ENCODE data around the gene SFSWAP. TPM values are rescaled to one million over a fixed set of nuclear protein-coding genes. Genes with fewer than 3 reads are reported as not detected.

Gene SFSWAP
- total RNA-seq, 1 experiment from 2014 or later = 48.1 TPM

- no peak overlapping the region for H3K23ac ChIP-seq (ENCODE audit: insufficient read length, low read depth, low read length)
- H4K91ac ChIP-seq (ENCODE audit: insufficient read length, low read depth, low read length) = no peak overlapping the region
- no peaks in the 10 kb centered on the region for H3K9me3 Mint-ChIP-seq
Measured at GRCh38 chr12:131764738-131765137, 53.8 kb downstream of the SFSWAP start.

More at GRCh38 chr12:131764738-131765137, 53.8 kb downstream of the SFSWAP start:
- H3K9ac ChIP-seq (ENCODE audit: extremely low read depth, insufficient read length, low read length) = no peak overlapping the region
- H2BK5ac ChIP-seq (ENCODE audit: insufficient read length, low read length) = no peak overlapping the region
- no peak overlapping the region for H4K8ac ChIP-seq (replicated peaks; ENCODE audit: insufficient read length, low read depth, low read length)
- H3K27me3 ChIP-seq (ENCODE audit: insufficient read depth, low read length) = no peaks in the 10 kb centered on the region
- H3K9me3 ChIP-seq (ENCODE audit: control insufficient read depth, low read depth, low read length) = no peaks in the 10 kb centered on the region
- H4K20me1 ChIP-seq (ENCODE audit: control insufficient read depth, insufficient read depth, insufficient read length) = no peaks in the 10 kb centered on the region
- no peaks in the 10 kb centered on the region for H3K79me1 ChIP-seq (ENCODE audit: insufficient read depth, low read depth, low read length, poor library complexity, severe bottlenecking)
- no peak overlapping the region for H3K18ac ChIP-seq (ENCODE audit: insufficient read length, low read depth, low read length)
- no CpG with 5 or more reads among the region's 9 CpGs for WGBS (ENCODE audit: extremely low coverage, insufficient read length, low lambda C conversion rate)
- no peak overlapping the region for H4K5ac ChIP-seq (ENCODE audit: insufficient read length, low read depth, low read length)
- Mint-ChIP-seq H3K36me3 (ENCODE audit: insufficient read depth in 1 of 3, low read depth in 3 of 3) (peaks cover 51 to 82% (median 75%) of the 10 kb centered on the region in 3 experiments), H3K4me1 (no peaks in the 10 kb centered on the region), H3K27me3 (ENCODE audit: low read depth) (no peaks in the 10 kb centered on the region), H3K27ac (no peak overlapping the region), H3K4me3 (no peak overlapping the region)
- no peak overlapping the region for H3K4me2 ChIP-seq (ENCODE audit: insufficient read depth, insufficient read length, low read length)
- H3K4ac ChIP-seq (ENCODE audit: low read depth, low read length) = no peak overlapping the region
- H3K79me2 ChIP-seq (ENCODE audit: insufficient read depth, low read length) = no peaks in the 10 kb centered on the region
- no peak overlapping the region for H2AK5ac ChIP-seq (ENCODE audit: insufficient read length, low read length)
- H3K4me1 ChIP-seq (ENCODE audit: insufficient read depth, low read length) = no peaks in the 10 kb centered on the region
- H2BK20ac ChIP-seq (ENCODE audit: low read depth, low read length, poor library complexity, severe bottlenecking) = no peak overlapping the region
- no peak overlapping the region for H2BK12ac ChIP-seq (ENCODE audit: insufficient read length, low read depth, low read length)
- no peaks in the 10 kb centered on the region for H3K23me2 ChIP-seq (ENCODE audit: insufficient read length, low read depth, low read length, poor library complexity, severe bottlenecking)
- H3K27ac ChIP-seq (ENCODE audit: insufficient read length, low read depth, low read length) = no peak overlapping the region
- no peak overlapping the region for H3K56ac ChIP-seq (ENCODE audit: insufficient read length, low read depth, low read length)
- no peak overlapping the region for H3K14ac ChIP-seq (ENCODE audit: insufficient read depth, low read length)
- no peak overlapping the region for H2AFZ ChIP-seq (ENCODE audit: low read length)
- H2BK15ac ChIP-seq (ENCODE audit: low read depth, low read length) = no peak overlapping the region
- no peak overlapping the region for H2BK120ac ChIP-seq (ENCODE audit: low read depth, low read length, poor library complexity, severe bottlenecking)
- DNase-seq = no peak
- no peak overlapping the region for H3T11ph ChIP-seq (ENCODE audit: low read length)
- no peak for TF ChIP-seq CTCF (conservative IDR thresholded peaks at IDR 0.05)

Measured in H9 (cell line).